ENCODE measurements around the gene DGCR2.

DNA sequence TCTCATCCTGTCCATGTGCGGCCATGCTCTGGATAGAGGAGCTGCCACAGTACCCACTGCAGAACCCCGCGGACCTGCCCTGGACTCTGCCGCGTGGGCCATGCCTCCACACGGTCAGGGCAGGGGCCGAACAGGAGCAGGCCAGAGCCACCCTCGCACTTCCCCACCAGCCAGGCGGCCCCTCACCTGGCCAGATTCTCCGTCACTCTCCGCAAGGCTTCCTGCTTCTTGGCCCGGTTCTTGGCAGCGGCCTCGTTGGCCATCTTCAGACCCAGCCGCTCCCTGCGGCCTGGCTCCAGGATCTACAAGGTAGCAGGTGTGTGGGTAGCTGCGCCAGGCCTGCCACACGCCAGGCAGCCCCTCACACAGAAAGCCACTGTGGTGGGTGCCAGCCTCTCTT lies 12.7 kb upstream of the DGCR2 start:
- TF ChIP-seq, protein P1, sequence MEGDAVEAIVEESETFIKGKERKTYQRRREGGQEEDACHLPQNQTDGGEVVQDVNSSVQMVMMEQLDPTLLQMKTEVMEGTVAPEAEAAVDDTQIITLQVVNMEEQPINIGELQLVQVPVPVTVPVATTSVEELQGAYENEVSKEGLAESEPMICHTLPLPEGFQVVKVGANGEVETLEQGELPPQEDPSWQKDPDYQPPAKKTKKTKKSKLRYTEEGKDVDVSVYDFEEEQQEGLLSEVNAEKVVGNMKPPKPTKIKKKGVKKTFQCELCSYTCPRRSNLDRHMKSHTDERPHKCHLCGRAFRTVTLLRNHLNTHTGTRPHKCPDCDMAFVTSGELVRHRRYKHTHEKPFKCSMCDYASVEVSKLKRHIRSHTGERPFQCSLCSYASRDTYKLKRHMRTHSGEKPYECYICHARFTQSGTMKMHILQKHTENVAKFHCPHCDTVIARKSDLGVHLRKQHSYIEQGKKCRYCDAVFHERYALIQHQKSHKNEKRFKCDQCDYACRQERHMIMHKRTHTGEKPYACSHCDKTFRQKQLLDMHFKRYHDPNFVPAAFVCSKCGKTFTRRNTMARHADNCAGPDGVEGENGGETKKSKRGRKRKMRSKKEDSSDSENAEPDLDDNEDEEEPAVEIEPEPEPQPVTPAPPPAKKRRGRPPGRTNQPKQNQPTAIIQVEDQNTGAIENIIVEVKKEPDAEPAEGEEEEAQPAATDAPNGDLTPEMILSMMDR (IDR thresholded peaks at IDR 0.05), result no peak
- no peak for TF ChIP-seq POLR2A (IDR thresholded peaks at IDR 0.05)
